Measurements from ENCODE around the gene SERPINH1.

- no peak for TF ChIP-seq CTCF (IDR thresholded peaks at IDR 0.05)
- TF ChIP-seq EP300 (IDR thresholded peaks at IDR 0.05): no peak
Measured at GRCh38 chr11:75547177-75547576, 14.9 kb upstream of the SERPINH1 start.

All from stomach (tissue), 4 donors.